NCI-H69 (cell line): ENCODE measurements around the gene SAP25.

Source experiments
- DNase-seq: peaks from one replicate; lab custom pipeline; 2025; lab: John Stamatoyannopoulos, UW

SAP25 gene

GRCh38 chr7:100595188-100595587, 21.5 kb upstream of the SAP25 start:
- DNase-seq = no peak

- DNase-seq = no peak
Measured at GRCh38 chr7:100591596-100591995, 17.9 kb upstream of the SAP25 start.

- no peak for DNase-seq
Measured at GRCh38 chr7:100590077-100590737, 16.5 kb upstream of the SAP25 start.

- DNase-seq = no peak
Measured at GRCh38 chr7:100589341-100589947, 15.7 kb upstream of the SAP25 start.

- DNase-seq = peak; percentile 9
Measured at GRCh38 chr7:100588438-100588837, 14.7 kb upstream of the SAP25 start.

GRCh38 chr7:100586266-100587025, 12.7 kb upstream of the SAP25 start, which contains the start of gene FBXO24:
Gene FBXO24 (plus strand): TSS chr7:100586328. CDS start chr7:100586626, 298 bp downstream.
- peak; percentile 100 for DNase-seq

GRCh38 chr7:100585511-100586265, 12.0 kb upstream of the SAP25 start, which contains the start of gene LRCH4:
Gene LRCH4 (minus strand): TSS chr7:100586129. CDS start chr7:100586100, 29 bp downstream.
- peak; percentile 75 for DNase-seq

- DNase-seq = peak; percentile 27
Measured at GRCh38 chr7:100584683-100585510, 11.2 kb upstream of the SAP25 start.

GRCh38 chr7:100584054-100584682, 10.5 kb upstream of the SAP25 start:
- no peak for DNase-seq

GRCh38 chr7:100583132-100584053, 9.7 kb upstream of the SAP25 start:
- no peak for DNase-seq

GRCh38 chr7:100582650-100583049, 8.9 kb upstream of the SAP25 start:
- DNase-seq = no peak

- no peak for DNase-seq
Measured at GRCh38 chr7:100582041-100582579, 8.4 kb upstream of the SAP25 start.

GRCh38 chr7:100580466-100581283, 7.0 kb upstream of the SAP25 start:
- DNase-seq = no peak

GRCh38 chr7:100578246-100579183, 4.8 kb upstream of the SAP25 start:
- no peak for DNase-seq

- DNase-seq = no peak
Measured at GRCh38 chr7:100577507-100577906, 3.8 kb upstream of the SAP25 start.

- DNase-seq = no peak
Measured at GRCh38 chr7:100577103-100577502, 3.4 kb upstream of the SAP25 start.

- no peak for DNase-seq
Measured at GRCh38 chr7:100576384-100576993, 2.8 kb upstream of the SAP25 start.
